SK-N-MC (cell line): ENCODE data around the gene CEP120.

ENCODE experiments used
- EZH2 ChIP-seq: fragments of 200-600 bp; sonication (generic); IDR thresholded peaks from one replicate; pipeline ENCODE4 v1.6.1; 2017; ENCODE audit warnings: antibody characterized with exemption
- POLR2AphosphoS5 ChIP-seq: IDR thresholded peaks from 2 replicates; pipeline ENCODE4 v1.6.1; 2012; ENCODE audit warnings: mild to moderate bottlenecking, low read depth, low read length, borderline replicate concordance

GRCh38 chr5:123423278-123424149, at the start of gene CEP120:
- TF ChIP-seq EZH2 = no peak
- peak; percentile 88 for TF ChIP-seq POLR2AphosphoS5
